ENCODE measurements around the gene INSRR. TPM values are rescaled to one million over a fixed set of nuclear protein-coding genes. Genes with fewer than 3 reads are reported as not detected.
A peak's percentile ranks its signal among the peaks of the same experiment; 100 is the strongest.

INSRR gene
- total and polyA plus RNA-seq, 9 of the 15 experiments (the other 6 are each of a cell fraction or from before 2014, with no cell fraction given), result 0.03 to 0.18 (median 0.06) TPM; not detected in 3

- TF ChIP-seq SFPQ (IDR thresholded peaks at IDR 0.05; ENCODE audit: low read depth, low read length) (no peak), POLR3A (IDR thresholded peaks at IDR 0.05; ENCODE audit: borderline replicate concordance, extremely low read depth, insufficient read depth, insufficient read length) (no peak), SMARCE1 (IDR thresholded peaks at IDR 0.05) (peak; percentile 40; the same call in 1 of the 2 replicates)
These were observed 10.5 kb upstream of the INSRR start (continued) for GRCh38 chr1:156869455-156869854.

- intact Hi-C loops (cut with micrococcal nuclease), result no loop called here
- POLR2A ChIA-PET, result interaction anchor here (1.2 kb wide), 1 partner anchor 14 kb away, joined by 3 read pairs; no protein-coding TSS in a partner anchor
These were observed 9.4 kb upstream of the INSRR start for GRCh38 chr1:156868341-156868740.

More at GRCh38 chr1:156868341-156868740, 9.4 kb upstream of the INSRR start:
- peaks cover 61 to 63% of the 10 kb centered on the region in 2 experiments for H3K4me1 ChIP-seq (replicated peaks in 1 of 2; ENCODE audit: control insufficient read depth in 2 of 2, insufficient read depth in 2 of 2, low read length in 2 of 2)
- peaks cover 5% of the 10 kb centered on the region; the same call in 2 of the 3 replicates for H3K36me3 ChIP-seq (ENCODE audit: control insufficient read depth, insufficient read depth, low read length)
- no peak overlapping the region for H3K27ac ChIP-seq (ENCODE audit: extremely low read depth, low read depth, low read length)
- peaks cover 26% of the 10 kb centered on the region; the same call in 2 of the 3 replicates for H3K79me2 ChIP-seq (ENCODE audit: control insufficient read depth, insufficient read depth, low read length)
- WGBS (ENCODE audit: insufficient coverage, low coverage, missing lambda C conversion rate), result 83% methylated on average over 9 of the region's 13 CpGs
- H3K4me3 ChIP-seq, result no peak overlapping the region
- BruUV-seq (replicated peaks), result no TSS peak
- H3K9ac ChIP-seq (ENCODE audit: insufficient read depth in 1 of 2, low read depth in 2 of 2, low read length in 2 of 2), result peak overlapping the region in 1 of 2 experiments; percentile 55; a peak in 1 of 4 replicates
- peak; percentile 23; the same call in 2 of the 3 replicates for ATAC-seq
- H4K20me1 ChIP-seq (replicated peaks; ENCODE audit: control insufficient read depth, insufficient read depth, low read length), result no peaks in the 10 kb centered on the region
- peaks cover 4% of the 10 kb centered on the region for H3K9me1 ChIP-seq (ENCODE audit: control insufficient read depth, insufficient read depth, low read length)
- no peaks in the 10 kb centered on the region for H3K9me3 ChIP-seq (replicated peaks; ENCODE audit: control insufficient read depth, insufficient read depth, low read depth, low read length)
- no peak for DNase-seq (ENCODE audit: extremely low read depth in 1 of 4, low spot score in 3 of 4)
- no peaks in the 10 kb centered on the region for H3K27me3 ChIP-seq (ENCODE audit: control insufficient read depth in 2 of 2, insufficient read depth in 2 of 2, low read length in 2 of 2)
- TF ChIP-seq CTCF (IDR thresholded peaks at IDR 0.05 in 2 of 3, conservative IDR thresholded peaks at IDR 0.05 in 1 of 3; ENCODE audit: insufficient read depth in 2 of 3, low read depth in 1 of 3, low read length in 3 of 3) (peak in 2 of 3 experiments; percentile 14 to 24; a peak in 2 of 6 replicates), RAD21 (CRISPR knock-in tag; conservative IDR thresholded peaks at IDR 0.05 in 1 of 2, IDR thresholded peaks at IDR 0.05 in 1 of 2) (peak in 1 of 2 experiments; percentile 26; a peak in 2 of 4 replicates), THAP12 (CRISPR knock-in tag; IDR thresholded peaks at IDR 0.05) (no peak)
- H2AFZ ChIP-seq (ENCODE audit: low read depth, low read length), result no peak overlapping the region
- no peak overlapping the region for H3K4me2 ChIP-seq (ENCODE audit: insufficient read depth, low read length)
- FAIRE-seq, result no peak
- in situ Hi-C loops (cut with MboI), result no loop called here
- CTCF ChIA-PET (ENCODE audit: low intra/inter-chr PET ratio), result interaction anchor here (0.6 kb wide), 1 partner anchor 22 kb away, joined by 3 read pairs; no protein-coding TSS in a partner anchor

All from K562 (cell line).